Measurements from ENCODE around the gene GABRE. TPM values are rescaled to one million over a fixed set of nuclear protein-coding genes. Genes with fewer than 3 reads are reported as not detected.

Gene GABRE
- total RNA-seq, 6 experiments from 2014 or later, result 1.2 to 8.4 (median 5.5) TPM

DNA sequence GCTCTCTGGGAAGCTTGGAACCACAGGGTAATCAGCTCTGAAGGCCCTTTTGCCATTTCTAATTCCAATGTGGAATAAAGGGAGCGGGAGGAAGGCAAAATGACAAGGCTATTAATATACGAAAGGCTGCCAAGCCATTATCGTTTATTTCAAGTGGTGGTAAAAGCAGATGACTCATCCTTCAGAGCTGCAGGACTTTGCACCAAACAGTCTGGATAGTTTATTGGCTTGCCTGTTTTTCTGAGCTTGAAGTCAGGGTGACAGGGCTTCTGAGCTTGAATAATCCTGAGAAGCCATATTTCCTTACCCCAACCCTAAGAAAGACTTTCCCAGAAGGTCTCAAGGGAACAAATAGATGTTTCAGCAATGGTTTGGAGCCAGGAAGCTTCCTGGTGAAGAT, 7.7 kb upstream of the GABRE start:
- no peak overlapping the region for H3K4me3 ChIP-seq
- no peaks in the 10 kb centered on the region for H3K9me3 ChIP-seq
- 25% methylated on average over 2 of the region's 3 CpGs for WGBS (ENCODE audit: insufficient coverage, low coverage, low lambda C conversion rate, missing lambda C conversion rate)
- peak in 2 of 4 donors; percentile 72 to 78 for ATAC-seq
- H3K4me1 ChIP-seq, result no peaks in the 10 kb centered on the region
- H3K27ac ChIP-seq, result no peak overlapping the region
- no peak for DNase-seq
- intact Hi-C loops (cut with DNase I), result no loop called here
- H3K36me3 ChIP-seq, result no peaks in the 10 kb centered on the region
- no peaks in the 10 kb centered on the region for H3K27me3 ChIP-seq
- TF ChIP-seq POLR2A (IDR thresholded peaks at IDR 0.05), result no peak
- TF ChIP-seq, protein P1, sequence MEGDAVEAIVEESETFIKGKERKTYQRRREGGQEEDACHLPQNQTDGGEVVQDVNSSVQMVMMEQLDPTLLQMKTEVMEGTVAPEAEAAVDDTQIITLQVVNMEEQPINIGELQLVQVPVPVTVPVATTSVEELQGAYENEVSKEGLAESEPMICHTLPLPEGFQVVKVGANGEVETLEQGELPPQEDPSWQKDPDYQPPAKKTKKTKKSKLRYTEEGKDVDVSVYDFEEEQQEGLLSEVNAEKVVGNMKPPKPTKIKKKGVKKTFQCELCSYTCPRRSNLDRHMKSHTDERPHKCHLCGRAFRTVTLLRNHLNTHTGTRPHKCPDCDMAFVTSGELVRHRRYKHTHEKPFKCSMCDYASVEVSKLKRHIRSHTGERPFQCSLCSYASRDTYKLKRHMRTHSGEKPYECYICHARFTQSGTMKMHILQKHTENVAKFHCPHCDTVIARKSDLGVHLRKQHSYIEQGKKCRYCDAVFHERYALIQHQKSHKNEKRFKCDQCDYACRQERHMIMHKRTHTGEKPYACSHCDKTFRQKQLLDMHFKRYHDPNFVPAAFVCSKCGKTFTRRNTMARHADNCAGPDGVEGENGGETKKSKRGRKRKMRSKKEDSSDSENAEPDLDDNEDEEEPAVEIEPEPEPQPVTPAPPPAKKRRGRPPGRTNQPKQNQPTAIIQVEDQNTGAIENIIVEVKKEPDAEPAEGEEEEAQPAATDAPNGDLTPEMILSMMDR (IDR thresholded peaks at IDR 0.05), result no peak

DNA sequence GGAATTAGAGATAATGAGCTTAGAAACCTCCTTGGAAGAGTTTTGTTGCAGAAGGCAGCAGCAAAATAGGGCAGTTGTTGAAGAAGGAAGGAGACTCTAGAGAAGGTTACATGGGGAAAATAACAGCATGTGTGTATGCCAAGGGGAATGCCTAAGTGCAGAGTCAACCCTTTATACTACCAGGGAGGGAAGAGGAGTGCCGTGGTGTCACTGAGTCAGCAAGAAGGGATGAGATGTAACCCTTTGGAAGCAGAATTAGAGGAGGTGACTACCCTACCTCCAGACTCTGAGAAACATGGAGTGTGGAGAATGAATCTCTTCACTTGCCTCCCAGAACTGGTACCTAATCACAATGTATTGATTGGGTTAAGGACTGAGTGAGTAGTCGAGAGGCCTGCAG, 6.7 kb upstream of the GABRE start:
- Histone ChIP-seq H3K9me3 (no peaks in the 10 kb centered on the region), H3K27me3 (no peaks in the 10 kb centered on the region), H3K4me1 (no peaks in the 10 kb centered on the region), H3K4me3 (no peak overlapping the region), H3K27ac (no peak overlapping the region), H3K36me3 (no peaks in the 10 kb centered on the region)
- WGBS (ENCODE audit: insufficient coverage, low coverage, low lambda C conversion rate, missing lambda C conversion rate), result 47% methylated on average over 2 of the region's 2 CpGs
- DNase-seq (no peak), ATAC-seq (no peak)
- intact Hi-C loops (cut with DNase I), result no loop called here
- TF ChIP-seq, protein P1 (IDR thresholded peaks at IDR 0.05), result no peak
- TF ChIP-seq POLR2A (IDR thresholded peaks at IDR 0.05), result no peak

DNA sequence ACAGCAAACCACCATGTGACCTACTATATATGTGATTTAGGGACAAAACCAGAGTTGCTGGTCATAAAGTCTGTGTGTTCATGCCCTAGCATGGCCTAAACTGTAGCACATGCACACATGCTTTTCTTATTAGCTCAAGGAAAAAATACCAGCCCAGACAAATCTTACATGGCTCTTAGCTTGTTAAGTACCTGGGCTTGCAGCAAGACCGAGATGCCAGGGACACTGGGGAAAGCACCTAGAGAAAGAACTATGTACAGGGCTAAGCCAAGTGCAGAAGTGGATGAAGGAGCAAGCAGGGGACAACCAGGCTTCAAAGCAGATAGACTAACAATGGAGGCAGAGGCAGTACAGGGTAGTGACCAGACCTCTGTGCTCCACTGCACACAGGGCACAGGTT, 3.4 kb upstream of the GABRE start:
- Histone ChIP-seq H3K4me3 (no peak overlapping the region), H3K9me3 (no peaks in the 10 kb centered on the region), H3K27me3 (no peaks in the 10 kb centered on the region), H3K27ac (no peak overlapping the region), H3K4me1 (no peaks in the 10 kb centered on the region), H3K36me3 (no peaks in the 10 kb centered on the region)
- TF ChIP-seq POLR2A (IDR thresholded peaks at IDR 0.05), result no peak
- TF ChIP-seq, protein P1 (IDR thresholded peaks at IDR 0.05), result no peak
- no peak for ATAC-seq
- 64% methylated on average over 1 of the region's 1 CpG for WGBS (ENCODE audit: insufficient coverage, low coverage, low lambda C conversion rate, missing lambda C conversion rate)
- DNase-seq, result no peak
- intact Hi-C loops (cut with DNase I), result no loop called here

DNA sequence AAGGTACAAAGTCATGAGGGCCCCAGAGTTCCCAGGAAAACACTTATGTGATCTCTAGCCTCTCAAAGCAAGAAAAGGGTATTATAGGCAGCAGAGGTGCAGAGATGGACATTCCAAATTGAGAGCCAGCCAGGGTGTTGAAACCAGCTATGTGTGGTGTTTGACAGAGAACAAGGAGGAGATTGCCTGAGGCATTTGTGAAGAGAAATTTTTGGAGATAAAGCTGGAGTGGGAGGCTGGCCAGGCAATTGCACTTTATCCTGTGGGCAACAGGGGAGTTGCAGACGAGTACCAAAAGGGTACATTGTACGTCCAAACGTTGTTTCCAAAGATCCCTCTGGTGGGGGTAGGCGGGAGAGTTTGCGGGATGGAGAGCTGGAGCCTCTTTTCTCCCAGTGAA, 2.5 kb upstream of the GABRE start:
- H3K27me3 ChIP-seq, result no peaks in the 10 kb centered on the region
- H3K27ac ChIP-seq, result no peak overlapping the region
- H3K36me3 ChIP-seq, result no peaks in the 10 kb centered on the region
- WGBS (ENCODE audit: insufficient coverage, low coverage, low lambda C conversion rate, missing lambda C conversion rate), result 40% methylated on average over 5 of the region's 5 CpGs
- H3K9me3 ChIP-seq, result no peaks in the 10 kb centered on the region
- TF ChIP-seq, protein P1 (IDR thresholded peaks at IDR 0.05), result no peak
- TF ChIP-seq POLR2A (IDR thresholded peaks at IDR 0.05), result no peak
- H3K4me1 ChIP-seq, result no peaks in the 10 kb centered on the region
- ATAC-seq, result no peak
- no peak for DNase-seq
- intact Hi-C loops (cut with DNase I), result no loop called here
- H3K4me3 ChIP-seq, result no peak overlapping the region

DNA sequence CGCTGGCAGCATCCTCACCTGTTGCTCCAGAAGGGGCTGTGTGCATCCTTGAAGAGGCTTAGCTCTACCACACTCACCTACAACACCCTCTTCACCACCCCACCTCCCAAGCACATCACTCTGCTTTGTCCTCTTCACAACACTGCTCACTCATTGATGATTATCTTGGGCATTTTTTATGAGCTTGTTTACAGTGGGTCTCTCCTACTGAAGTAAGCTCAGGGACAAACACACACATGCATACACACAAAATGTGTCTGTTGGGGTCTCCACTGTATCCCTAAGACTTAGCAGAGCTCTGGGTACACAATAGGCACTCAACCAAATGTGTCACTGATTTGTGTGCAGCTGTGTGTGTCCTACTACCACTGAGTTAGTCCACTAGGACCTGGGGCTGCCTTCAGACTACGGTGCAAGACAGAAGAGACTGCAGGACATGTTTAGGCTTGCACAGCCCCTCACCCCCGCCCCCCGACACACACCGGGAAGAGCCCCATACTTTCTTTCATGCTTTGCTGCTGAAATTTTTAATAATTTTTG, 1.3 kb upstream of the GABRE start:
- H3K9me3 ChIP-seq, result no peaks in the 10 kb centered on the region
- WGBS (ENCODE audit: insufficient coverage, low coverage, low lambda C conversion rate, missing lambda C conversion rate), result 34% methylated on average over 5 of the region's 5 CpGs
- TF ChIP-seq, protein P1 (IDR thresholded peaks at IDR 0.05), result no peak
- TF ChIP-seq POLR2A (IDR thresholded peaks at IDR 0.05), result no peak
- H3K27me3 ChIP-seq, result no peaks in the 10 kb centered on the region
- intact Hi-C loops (cut with DNase I), result no loop called here
- ATAC-seq (no peak), DNase-seq (no peak)
- H3K27ac ChIP-seq, result no peak overlapping the region
- H3K4me1 ChIP-seq, result no peaks in the 10 kb centered on the region
- H3K4me3 ChIP-seq, result no peak overlapping the region
- H3K36me3 ChIP-seq, result no peaks in the 10 kb centered on the region
